BJ (cell line): Measurements from ENCODE around the gene FOXM1. TPM values are rescaled to one million over a fixed set of nuclear protein-coding genes. Genes with fewer than 3 reads are reported as not detected.

Experiments
- CTCF ChIA-PET: fragments of 350-600 bp; formaldehyde crosslinking; extraction: SDS; loops from one replicate; lab custom pipeline; 2021; ENCODE audit warnings: antibody characterized with exemption, inconsistent platforms; lab: Yijun Ruan, JAX
- POLR2A ChIA-PET: fragments of 300-600 bp; sonication (Branson Sonifier 250); formaldehyde crosslinking; extraction: SDS; loops from one replicate; lab custom pipeline; 2021; ENCODE audit warnings: antibody characterized with exemption; lab: Charles Lee
- DNase-seq: peaks from one replicate; pipeline ENCODE4 v3.0.0-alpha.2; 2011; ENCODE audit warnings: low read depth
- H3K27me3 ChIP-seq: 2 replicates; pipeline ENCODE4 v1.6.0; 2011; ENCODE audit warnings: low read length; ENCODE audit not compliant: control insufficient read depth, insufficient read depth
- H3K36me3 ChIP-seq: 2 replicates; pipeline ENCODE4 v1.5.1; 2011; ENCODE audit warnings: low read length; ENCODE audit not compliant: control insufficient read depth, insufficient read depth
- H3K4me3 ChIP-seq: 2 replicates; pipeline ENCODE4 v1.5.1; 2011; ENCODE audit warnings: low read depth, mild to moderate bottlenecking, control low read depth, low read length
- polyA plus RNA-seq: library from polyadenylated mRNA; depleted of rRNA; stranded (reverse); fragments of >200 nt; gene quantifications from 2 replicates; pipeline ENCODE4 v1.2.3, GENCODE V29; 2011
- TF ChIP-seq, protein P1 (sequence below): IDR thresholded peaks from 2 replicates; pipeline ENCODE4 v1.5.1; 2011; ENCODE audit warnings: low read depth, mild to moderate bottlenecking, control low read depth, inconsistent platforms, low read length, moderate library complexity; ENCODE audit not compliant: insufficient read depth

Gene FOXM1
- polyA plus RNA-seq, 1 experiment = 26.6 TPM

DNA sequence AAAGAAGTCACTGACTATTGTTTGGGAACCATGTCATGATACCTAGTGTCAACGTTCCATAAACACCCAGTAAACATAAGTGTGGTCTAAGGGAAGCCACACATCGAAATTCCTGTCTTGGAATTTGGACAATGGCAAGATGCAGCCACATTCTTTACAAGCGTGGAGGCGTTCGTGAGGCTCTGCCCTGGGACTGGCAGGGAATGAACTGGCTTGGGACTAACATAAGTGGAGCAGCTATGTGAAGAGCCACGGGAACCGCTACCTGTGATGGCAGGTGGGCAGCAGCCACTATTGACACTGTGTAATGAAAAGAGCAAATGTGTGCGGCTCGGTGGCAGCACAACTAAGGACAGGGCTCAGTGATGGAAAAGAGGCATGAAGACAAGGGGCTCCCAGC is 32.2 kb downstream of the FOXM1 start:
- Histone ChIP-seq H3K36me3 (no peaks in the 10 kb centered on the region; the same call in 1 of the 2 replicates), H3K27me3 (no peaks in the 10 kb centered on the region), H3K4me3 (no peak overlapping the region)
- CTCF ChIA-PET = interaction anchor here (0.6 to 3.5 kb wide), 9 partner anchors 9 to 197 kb away, joined by 3 to 27 read pairs (median 4); partner anchors contain the start of gene TEX52
- no peak for DNase-seq
- TF ChIP-seq, protein P1, sequence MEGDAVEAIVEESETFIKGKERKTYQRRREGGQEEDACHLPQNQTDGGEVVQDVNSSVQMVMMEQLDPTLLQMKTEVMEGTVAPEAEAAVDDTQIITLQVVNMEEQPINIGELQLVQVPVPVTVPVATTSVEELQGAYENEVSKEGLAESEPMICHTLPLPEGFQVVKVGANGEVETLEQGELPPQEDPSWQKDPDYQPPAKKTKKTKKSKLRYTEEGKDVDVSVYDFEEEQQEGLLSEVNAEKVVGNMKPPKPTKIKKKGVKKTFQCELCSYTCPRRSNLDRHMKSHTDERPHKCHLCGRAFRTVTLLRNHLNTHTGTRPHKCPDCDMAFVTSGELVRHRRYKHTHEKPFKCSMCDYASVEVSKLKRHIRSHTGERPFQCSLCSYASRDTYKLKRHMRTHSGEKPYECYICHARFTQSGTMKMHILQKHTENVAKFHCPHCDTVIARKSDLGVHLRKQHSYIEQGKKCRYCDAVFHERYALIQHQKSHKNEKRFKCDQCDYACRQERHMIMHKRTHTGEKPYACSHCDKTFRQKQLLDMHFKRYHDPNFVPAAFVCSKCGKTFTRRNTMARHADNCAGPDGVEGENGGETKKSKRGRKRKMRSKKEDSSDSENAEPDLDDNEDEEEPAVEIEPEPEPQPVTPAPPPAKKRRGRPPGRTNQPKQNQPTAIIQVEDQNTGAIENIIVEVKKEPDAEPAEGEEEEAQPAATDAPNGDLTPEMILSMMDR = no peak
- POLR2A ChIA-PET = no interaction called here

DNA sequence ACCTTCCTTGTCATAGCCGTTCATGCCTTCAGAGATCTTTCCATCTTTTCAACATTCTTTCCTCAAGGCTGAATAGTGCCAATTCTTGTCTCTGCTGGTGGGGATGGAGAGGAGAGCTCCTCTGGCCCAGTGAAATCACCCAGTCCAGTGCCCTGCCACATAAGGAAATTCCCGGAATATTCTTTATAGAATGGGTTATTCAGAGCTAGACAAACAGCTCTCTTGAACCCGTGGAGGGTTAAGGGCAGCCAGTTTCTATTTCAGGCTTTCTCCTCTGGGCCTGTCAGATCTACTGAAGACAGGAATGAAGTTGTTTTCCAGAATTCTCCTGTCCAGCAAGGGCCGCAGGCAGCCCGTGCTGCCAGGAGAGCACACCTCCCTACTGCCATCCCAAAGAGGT is 34.0 kb downstream of the FOXM1 start:
- no peaks in the 10 kb centered on the region for H3K27me3 ChIP-seq
- ChIA-PET POLR2A (no interaction called here), CTCF (interaction anchor here (1.0 kb wide), 1 partner anchor 11 kb away, joined by 3 read pairs; no protein-coding TSS in a partner anchor)
- DNase-seq = no peak
- no peaks in the 10 kb centered on the region for H3K36me3 ChIP-seq
- H3K4me3 ChIP-seq = no peak overlapping the region
- TF ChIP-seq, protein P1 = no peak

DNA sequence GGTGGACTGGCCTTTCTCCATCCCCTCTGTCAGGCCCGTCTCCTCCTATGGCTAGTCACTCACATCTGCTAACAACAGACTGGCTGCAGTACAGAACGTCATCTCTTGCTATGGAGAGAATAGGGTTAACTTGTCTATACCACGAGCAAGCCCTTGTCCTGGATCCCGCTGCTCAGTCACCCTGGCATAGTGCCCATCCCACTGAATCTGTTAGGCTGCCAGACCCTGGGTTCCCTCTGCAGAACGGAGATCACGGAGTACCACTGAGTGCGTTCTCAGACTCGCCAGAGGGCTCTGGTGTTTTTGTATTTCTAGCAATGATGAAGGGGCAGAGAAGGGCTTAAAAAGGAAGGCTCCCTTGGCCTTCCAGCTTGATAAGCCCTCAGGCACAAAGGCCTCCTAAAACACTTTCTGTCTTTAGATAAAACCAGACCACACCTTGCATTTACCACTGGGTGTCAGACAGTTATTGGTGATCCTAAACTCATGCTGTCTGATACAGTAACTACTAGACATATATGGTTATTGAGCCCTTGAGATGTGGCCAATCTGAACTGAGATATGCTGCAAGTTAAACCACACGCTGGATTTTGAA is 35.8 kb downstream of the FOXM1 start:
- DNase-seq = no peak
- no peak overlapping the region for H3K4me3 ChIP-seq
- ChIA-PET CTCF (no interaction called here), POLR2A (no interaction called here)
- TF ChIP-seq, protein P1 = no peak
- no peaks in the 10 kb centered on the region for H3K36me3 ChIP-seq
- H3K27me3 ChIP-seq = no peaks in the 10 kb centered on the region

DNA sequence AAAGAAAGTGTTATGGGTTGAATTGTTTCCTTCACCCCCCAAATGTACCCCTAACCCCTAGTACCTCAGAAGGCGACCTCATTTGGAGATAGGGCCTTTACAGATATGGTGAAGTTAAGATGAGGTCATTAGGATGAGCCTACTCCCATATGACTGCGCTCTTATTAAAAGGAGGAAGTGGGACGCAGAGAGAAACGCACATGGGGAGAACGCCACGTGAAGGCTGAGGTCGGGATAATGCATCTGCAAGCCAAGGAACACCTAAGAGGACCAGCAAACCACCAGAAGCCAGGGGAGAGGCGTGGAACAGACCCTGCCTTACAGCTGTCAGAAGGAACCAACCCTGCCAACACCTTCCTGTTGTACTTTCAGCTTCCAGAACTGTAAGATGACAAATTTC is 40.4 kb downstream of the FOXM1 start:
- no peak overlapping the region for H3K4me3 ChIP-seq
- TF ChIP-seq, protein P1 = no peak
- POLR2A ChIA-PET = no interaction called here
- H3K36me3 ChIP-seq = no peaks in the 10 kb centered on the region
- CTCF ChIA-PET = interaction anchor here (1.0 to 1.9 kb wide), 2 partner anchors 8 to 198 kb away, joined by 3 to 6 read pairs; no protein-coding TSS in a partner anchor
- DNase-seq = no peak
- peaks cover 2% of the 10 kb centered on the region for H3K27me3 ChIP-seq

DNA sequence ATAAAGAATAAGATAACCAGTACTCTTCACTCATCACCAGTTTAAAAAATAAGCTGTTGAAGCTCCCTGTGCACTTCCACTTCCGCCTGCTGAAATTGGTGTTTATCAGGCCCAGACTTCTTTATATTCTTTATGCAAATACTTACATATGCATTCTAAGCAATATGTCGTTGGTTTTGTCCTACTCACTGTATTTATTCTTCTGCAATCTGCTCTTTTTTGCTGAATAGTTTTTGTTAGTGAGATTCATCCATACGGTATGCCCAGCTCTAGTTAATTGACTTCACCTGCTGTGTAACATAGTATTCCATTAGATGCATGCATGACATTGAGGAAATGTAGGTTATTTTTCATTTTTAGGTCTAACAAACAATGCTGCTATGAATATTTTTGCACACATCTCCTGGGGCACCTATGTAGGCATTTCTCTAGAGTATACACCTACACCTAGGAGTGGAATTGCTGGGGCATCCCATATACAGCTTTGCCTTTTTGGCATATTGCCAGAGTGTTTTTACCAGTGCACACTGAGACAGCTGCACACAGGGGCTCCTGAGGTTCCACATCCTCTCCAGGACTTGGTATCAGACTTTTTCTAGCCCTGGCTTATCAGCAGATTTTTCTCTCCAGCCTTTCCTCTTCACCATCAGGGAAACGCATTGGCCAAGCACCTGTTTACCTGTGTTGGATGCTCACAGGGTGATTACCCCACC is 41.1 kb downstream of the FOXM1 start:
- peaks cover 2% of the 10 kb centered on the region for H3K27me3 ChIP-seq
- TF ChIP-seq, protein P1 = no peak
- no peak overlapping the region for H3K4me3 ChIP-seq
- ChIA-PET POLR2A (interaction anchor here (0.5 kb wide), 1 partner anchor 10 kb away, joined by 3 read pairs; no protein-coding TSS in a partner anchor), CTCF (interaction anchor here (0.6 to 1.9 kb wide), 5 partner anchors 9 to 223 kb away, joined by 3 to 6 read pairs (median 3); no protein-coding TSS in a partner anchor)
- no peak for DNase-seq
- no peaks in the 10 kb centered on the region for H3K36me3 ChIP-seq
